Measurements from ENCODE around the gene OR2M4.

DNA sequence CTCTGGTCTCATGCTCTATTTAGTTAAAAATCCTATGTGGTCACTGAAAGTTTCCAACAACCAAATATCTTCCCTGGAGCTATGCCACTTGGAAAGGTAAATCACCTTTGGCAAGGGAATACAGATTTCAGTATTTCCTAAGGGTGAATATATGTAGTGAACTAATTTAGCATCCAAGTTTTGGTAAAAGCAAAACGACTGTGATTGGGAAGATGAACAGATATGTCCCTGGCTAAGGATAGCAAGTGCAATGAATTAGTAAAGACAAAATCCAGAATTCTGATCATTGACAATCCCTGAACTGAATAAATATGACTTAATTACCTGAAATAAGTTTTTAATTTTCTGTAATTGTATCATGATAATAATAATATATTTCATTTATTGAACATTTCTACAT, 46.7 kb downstream of the OR2M4 start, which contains the start of gene OR2T33:
- TF ChIP-seq CTCF (IDR thresholded peaks at IDR 0.05) (no peak), EZH2 (IDR thresholded peaks at IDR 0.05; ENCODE audit: borderline replicate concordance, insufficient read depth, low read depth, low read length, poor library complexity, severe bottlenecking) (no peak)
